ENCODE results near the gene RTN4RL1.

RTN4RL1 gene

DNA sequence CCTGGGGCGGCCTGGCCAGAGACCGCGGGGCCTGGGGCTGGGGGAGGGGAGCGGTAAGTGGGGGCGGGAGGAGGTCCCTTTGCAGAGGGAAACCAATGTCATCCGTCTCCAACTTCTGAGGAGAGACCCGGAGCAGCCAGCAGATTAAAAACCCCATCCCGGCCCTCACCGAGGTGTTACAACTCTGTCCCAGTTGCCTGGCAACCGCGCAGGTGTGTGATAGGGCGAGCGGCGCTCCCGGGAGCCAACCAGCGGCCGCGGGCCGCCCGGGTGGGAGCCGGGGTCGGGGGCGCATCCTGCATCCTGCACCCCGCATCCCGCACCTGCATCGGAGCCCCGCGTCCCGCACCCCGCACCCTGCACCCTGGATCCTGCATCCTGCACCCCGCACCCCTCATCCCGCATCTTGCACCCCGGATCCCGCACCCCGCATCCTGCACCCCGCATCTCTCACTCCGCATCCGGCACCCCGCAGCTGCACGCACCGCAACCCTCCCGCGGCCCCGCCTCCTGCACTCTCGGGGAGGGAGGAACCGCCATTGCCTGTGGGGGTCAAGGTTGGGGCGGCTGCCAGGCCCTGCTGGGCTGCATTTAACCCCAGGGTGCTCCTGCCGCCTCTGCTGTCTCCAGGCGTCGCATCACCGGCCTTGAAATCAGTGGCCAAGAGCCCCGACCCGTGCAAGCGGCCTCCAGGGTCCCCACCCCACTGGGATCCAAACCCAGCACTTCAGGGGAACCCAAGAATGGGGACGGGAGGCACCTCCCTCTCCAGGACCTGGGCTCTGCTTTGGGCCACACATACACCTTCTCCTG lies 47.3 kb downstream of the RTN4RL1 start:
- DNase-seq (ENCODE audit: low read depth, low spot score) = peak; percentile 42

DNA sequence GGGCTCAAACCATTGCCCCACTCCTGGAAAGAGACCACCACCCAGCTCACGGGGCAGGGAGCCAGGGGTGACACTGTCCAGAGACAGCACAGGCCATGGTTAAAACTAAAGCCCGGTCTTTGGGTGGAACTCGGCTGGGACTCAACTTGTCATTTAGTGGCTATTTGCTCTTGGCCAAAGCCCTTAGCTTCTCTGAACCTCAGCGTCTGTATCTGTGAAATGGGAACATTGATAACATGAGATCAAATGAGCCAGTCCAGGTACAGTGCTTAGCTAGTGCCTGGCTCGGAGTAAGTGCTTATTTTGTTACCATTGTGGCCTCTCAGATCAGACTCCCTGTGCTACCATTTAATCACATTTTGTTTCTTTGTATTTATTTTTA lies 48.5 kb downstream of the RTN4RL1 start:
- DNase-seq (ENCODE audit: low read depth, low spot score) = no peak

GRCh38 chr17:1976000-1976682 lies 49.0 kb downstream of the RTN4RL1 start:
- no peak for DNase-seq (ENCODE audit: low read depth, low spot score)

- DNase-seq (ENCODE audit: low read depth, low spot score) = no peak
Measured at GRCh38 chr17:1975573-1975972, 49.6 kb downstream of the RTN4RL1 start.

DNA sequence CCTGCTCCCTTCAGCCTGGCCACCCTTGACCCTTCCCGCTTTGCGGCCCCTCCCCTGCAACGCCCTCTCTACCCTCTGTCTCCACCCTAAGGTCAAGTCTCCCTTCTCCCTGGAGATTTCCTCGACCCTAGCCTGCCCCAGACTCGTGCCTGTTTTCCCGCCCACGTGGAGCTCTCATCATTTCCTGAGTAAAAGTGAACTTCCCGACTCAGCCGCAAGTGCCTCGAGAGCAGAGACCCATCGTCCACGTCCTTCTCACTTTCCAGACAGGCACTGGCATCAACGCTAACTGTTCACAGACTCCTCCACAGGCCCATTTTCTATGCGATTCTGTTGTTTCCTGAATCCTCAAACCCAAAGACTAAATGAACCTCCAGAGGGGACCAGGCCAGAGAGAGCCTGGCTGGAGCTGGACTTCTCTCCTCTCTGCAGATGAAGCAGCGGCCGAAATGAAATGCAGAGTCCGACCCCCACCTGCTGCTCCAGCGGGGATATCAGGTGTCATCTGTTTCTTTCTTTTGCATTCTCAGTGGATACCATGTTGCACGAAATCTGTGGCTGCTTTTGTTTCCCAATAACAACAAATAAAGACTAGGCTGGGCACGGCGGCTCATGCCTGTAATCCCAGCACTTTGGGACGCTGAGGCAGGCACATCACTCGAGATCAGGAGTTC lies 52.5 kb downstream of the RTN4RL1 start:
- no peak for DNase-seq (ENCODE audit: low read depth, low spot score)

DNA sequence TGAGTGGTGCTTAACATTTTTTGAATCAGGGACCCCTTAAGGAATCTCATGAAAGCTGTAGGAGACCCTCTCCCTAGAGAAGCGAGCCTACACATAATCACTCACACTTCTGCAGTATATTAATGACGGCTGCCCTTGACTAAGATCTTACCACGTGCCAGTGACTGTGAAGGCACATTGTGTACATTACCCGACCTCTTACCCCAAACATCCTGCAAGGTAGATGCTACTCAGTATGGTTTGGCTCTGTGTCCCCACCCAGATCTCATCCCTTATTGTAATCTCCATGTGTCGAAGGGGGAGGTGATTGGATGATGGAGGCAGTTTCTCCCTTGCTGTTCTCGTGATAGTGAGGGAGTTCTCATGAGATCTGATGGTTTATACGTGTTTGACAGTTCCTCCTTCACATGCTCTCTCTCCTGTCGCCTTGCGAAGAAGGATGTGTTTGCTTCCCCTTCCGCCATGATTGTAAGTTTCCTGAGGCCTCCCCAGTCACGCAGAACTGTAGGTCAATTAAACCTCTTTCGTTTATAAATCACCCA lies 54.2 kb downstream of the RTN4RL1 start:
- no peak for DNase-seq (ENCODE audit: low read depth, low spot score)

GRCh38 chr17:1969712-1970111 lies 55.4 kb downstream of the RTN4RL1 start:
- DNase-seq (ENCODE audit: low read depth, low spot score) = no peak

DNA sequence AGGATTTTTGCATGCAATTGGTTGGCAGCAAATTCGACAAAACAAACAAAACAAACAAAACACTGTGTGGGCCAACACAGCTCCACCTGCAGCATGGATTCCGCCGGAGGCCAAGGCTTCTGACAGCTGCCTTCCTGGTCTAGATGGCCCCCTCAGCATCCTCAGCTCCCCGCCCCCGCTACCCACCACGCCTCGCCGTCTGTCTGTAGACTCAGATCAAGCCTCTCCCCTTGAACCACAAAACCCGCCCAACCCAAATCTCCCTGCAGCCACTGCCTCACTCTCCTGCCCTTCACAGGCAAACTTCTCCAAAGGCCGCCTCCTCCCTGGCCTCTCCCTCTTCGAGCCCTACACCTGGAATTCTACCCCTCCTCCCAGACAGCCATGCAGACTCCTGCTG lies 57.9 kb downstream of the RTN4RL1 start:
- no peak for DNase-seq (ENCODE audit: low read depth, low spot score)

GRCh38 chr17:1966274-1967086 lies 58.7 kb downstream of the RTN4RL1 start:
- DNase-seq (ENCODE audit: low read depth, low spot score) = no peak

GRCh38 chr17:1965556-1966273 lies 59.4 kb downstream of the RTN4RL1 start:
- DNase-seq (ENCODE audit: low read depth, low spot score) = peak; percentile 80

DNA sequence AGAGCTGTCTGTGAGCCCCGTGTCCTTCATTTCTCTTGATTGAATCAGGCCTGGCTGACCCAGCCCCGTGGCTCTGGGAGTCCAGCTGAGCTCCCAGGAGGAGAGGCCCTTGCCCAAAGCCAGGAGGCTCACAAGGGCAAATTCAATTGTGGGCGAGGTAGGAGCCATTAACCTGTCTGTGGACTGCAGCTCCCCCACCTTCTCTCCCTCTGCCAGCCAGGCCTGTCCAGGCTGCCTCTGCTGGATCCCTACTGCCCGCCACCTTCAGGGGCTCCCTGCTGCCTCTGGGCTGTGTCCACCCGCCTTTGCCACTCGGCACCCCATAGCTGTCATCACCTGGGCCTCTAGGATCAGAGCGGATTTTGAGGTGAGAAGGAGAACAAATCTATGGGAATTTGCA lies 61.9 kb downstream of the RTN4RL1 start:
- no peak for DNase-seq (ENCODE audit: low read depth, low spot score)

- no peak for DNase-seq (ENCODE audit: low read depth, low spot score)
Measured at GRCh38 chr17:1961189-1961588, 63.9 kb downstream of the RTN4RL1 start.

GRCh38 chr17:1960545-1960912 lies 64.6 kb downstream of the RTN4RL1 start:
- no peak for DNase-seq (ENCODE audit: low read depth, low spot score)

- no peak for DNase-seq (ENCODE audit: low read depth, low spot score)
Measured at GRCh38 chr17:1959871-1960544, 65.1 kb downstream of the RTN4RL1 start.

DNA sequence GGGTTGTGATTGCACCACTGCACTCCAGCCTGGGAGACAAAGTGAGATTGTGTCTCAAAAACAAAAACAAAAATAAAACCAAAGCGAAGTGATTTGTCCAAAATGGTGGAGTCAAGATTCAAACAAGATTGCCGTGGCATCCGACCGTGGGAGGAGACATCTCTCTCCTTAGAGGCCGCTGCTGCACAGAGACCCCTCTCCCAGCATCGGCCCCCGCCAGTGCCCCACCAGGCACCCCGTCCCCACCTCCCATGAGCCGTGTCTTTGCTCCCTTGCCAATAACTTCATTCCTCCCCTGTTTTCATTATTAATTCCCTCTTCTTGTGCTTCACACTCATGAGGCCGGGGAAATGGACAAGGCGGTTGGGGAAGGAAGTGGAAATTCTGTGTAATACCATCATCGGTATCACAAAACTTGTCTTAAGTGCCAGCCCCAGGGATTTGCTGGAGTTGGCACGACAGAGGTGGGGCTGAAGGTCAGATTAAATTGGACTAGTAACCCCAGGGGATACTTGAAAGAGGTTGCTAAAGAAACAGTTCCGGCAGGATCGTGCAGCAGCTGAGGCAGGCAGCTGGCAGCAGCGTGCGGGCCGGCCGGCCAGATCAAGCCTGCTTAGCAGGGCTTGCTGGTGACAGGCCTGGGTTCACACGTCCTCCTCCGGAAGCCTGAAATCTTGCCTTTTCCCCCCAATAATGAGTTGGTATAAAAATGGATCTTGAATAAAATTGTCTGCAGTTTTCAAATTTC lies 66.8 kb downstream of the RTN4RL1 start:
- DNase-seq (ENCODE audit: low read depth, low spot score) = no peak

DNA sequence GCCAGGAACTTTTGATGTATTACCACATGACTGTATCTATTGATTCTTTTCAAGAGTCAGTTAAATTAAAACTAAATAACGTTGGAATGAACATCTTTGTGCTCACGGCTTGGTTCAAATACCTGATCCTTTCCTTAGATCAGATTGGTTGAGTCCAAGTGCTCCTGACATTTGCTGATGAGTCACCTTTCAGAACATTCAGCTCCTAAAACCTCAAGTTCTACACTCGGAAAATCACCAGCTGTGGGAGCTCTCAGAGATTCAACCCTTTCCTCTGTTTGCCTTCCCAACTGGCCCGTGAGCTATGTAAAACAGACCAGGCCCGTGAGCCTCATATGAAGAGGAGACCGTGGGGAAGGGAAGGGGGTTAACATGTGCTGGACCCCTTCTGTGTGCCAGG lies 68.1 kb downstream of the RTN4RL1 start:
- DNase-seq (ENCODE audit: low read depth, low spot score) = peak; percentile 51

DNA sequence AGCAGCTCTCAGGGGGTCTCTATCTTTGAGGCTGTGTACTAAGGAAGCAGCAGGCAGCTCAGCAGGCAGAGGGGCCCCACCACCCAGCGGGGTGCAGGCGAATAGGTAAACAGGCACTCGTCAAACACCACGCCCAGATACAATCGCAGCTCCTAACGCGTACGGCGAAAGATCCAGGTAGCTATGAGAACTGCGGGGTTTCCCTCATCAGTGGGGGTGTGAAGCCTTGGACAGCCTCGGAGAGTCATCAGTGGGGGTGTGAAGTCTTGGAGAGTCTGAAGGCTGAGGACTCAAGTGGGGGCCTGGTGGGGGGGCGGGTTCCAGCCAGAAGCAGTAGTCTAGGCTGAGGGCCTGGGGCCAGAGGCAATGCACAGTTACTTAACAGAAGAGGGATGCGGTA lies 69.0 kb downstream of the RTN4RL1 start:
- no peak for DNase-seq (ENCODE audit: low read depth, low spot score)

GRCh38 chr17:1953831-1954230 lies 71.3 kb downstream of the RTN4RL1 start:
- no peak for DNase-seq (ENCODE audit: low read depth, low spot score)

GRCh38 chr17:1951920-1952319 lies 73.2 kb downstream of the RTN4RL1 start:
- no peak for DNase-seq (ENCODE audit: low read depth, low spot score)

DNA sequence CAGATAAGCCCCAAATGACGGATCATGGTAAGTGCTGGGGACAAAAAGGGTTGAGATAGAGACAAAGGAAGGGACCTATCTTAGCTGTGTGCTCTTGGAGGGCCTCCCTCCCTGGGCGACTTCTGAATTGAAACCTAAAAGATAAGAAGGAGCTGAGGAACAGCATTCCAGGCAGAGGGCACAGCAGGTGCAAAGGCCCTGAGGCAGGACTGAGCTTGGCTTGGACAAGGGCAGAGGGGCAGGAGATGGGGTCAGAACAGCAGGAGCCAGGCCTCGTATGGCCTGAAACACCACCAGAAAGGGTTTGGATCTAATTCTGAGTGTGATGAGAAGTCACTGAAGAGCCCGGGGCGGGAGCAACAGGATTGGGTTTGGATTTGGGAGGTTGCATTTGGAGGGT lies 75.4 kb downstream of the RTN4RL1 start:
- no peak for DNase-seq (ENCODE audit: low read depth, low spot score)

All from astrocyte of the hippocampus (primary cell).